Hepatocyte (in vitro differentiated cells): ENCODE data around the gene PTGER4.
"Not testable (repeated sequence)": the region's sequence is repeated elsewhere in the genome, so short reads cannot be mapped to it uniquely, and the experiment has no call there.

Experiments
- CTCF ChIP-seq: fragments of 200-600 bp; sonication (generic); IDR thresholded peaks from 2 replicates; pipeline ENCODE4 v1.5.1; 2016; ENCODE audit warnings: antibody characterized with exemption, mild to moderate bottlenecking; ENCODE audit not compliant: poor library complexity
- EZH2 ChIP-seq: fragments of 200-600 bp; sonication (generic); IDR thresholded peaks from 2 replicates; pipeline ENCODE4 v1.6.1; 2016; ENCODE audit warnings: antibody characterized with exemption, mild to moderate bottlenecking, borderline replicate concordance
- EZH2phosphoT487 ChIP-seq: fragments of 200-600 bp; sonication (generic); IDR thresholded peaks from one replicate; pipeline ENCODE4 v1.6.1; 2018; ENCODE audit warnings: antibody characterized with exemption, mild to moderate bottlenecking, low read depth, moderate library complexity; ENCODE audit not compliant: unreplicated experiment, severe bottlenecking

GRCh38 chr5:40639531-40639930 lies 40.2 kb upstream of the PTGER4 start:
- not testable (repeated sequence) for TF ChIP-seq EZH2, CTCF, EZH2phosphoT487
